Pancreas (tissue), 10 donors: ENCODE data around the gene PCLAF. TPM values are rescaled to one million over a fixed set of nuclear protein-coding genes. Genes with fewer than 3 reads are reported as not detected.

ENCODE experiments used
- ATAC-seq, 4 donors: fragments of 200-7000 bp; cut with Tn5 transposase; one replicate each; pipeline versions ENCODE4 v1.8.0 to v1.9.1; 2020; ENCODE audit warnings: mild to moderate bottlenecking in 4 of 4, moderate library complexity in 4 of 4
- DNase-seq, 6 donors: peaks; one replicate each; pipeline ENCODE4 v3.0.0-alpha.2; 2020
- FAIRE-seq: peaks from 2 replicates; lab custom pipeline; 2012; peaks lifted over from hg19 to GRCh38; lab: Jason Lieb, UNC
- H3K27ac ChIP-seq, 4 donors: fragments of 200-600 bp; sonication (generic); 1 replicate in 3 of 4; 2 replicates in 1 of 4; pipeline versions ENCODE4 v1.5.0 to v1.8.0; 2020
- H3K27me3 ChIP-seq, 4 donors: fragments of 200-600 bp; one replicate each; pipeline ENCODE4 v1.8.0; 2021
- H3K36me3 ChIP-seq, 3 donors: fragments of 200-600 bp; sonication (generic) in 1 of 3; one replicate each; pipeline versions ENCODE4 v1.5.0 to v1.8.0; 2020 to 2021
- H3K4me1 ChIP-seq, 3 donors: fragments of 200-600 bp; one replicate each; pipeline ENCODE4 v1.8.0; 2021
- H3K4me3 ChIP-seq, 4 donors: fragments of 200-600 bp; sonication (generic) in 2 of 4; one replicate each; pipeline versions ENCODE4 v1.5.0 to v1.8.0; 2020 to 2021
- H3K9me3 ChIP-seq, 4 donors: fragments of 200-600 bp; one replicate each; pipeline ENCODE4 v1.8.0; 2021
- WGBS, 2 donors: extraction: QIAGEN DNeasy Blood & Tissue Kit; methylation state at CpG; one replicate each; pipeline ENCODE4 v1.1.7; 2013; 5-methylcytosine and 5-hydroxymethylcytosine counted together
- intact Hi-C, 3 donors: fragments of 100-400 bp; cut with DNase I; formaldehyde crosslinking; loops; one replicate each; pipeline versions ENCODE4 v1.11.1 to v1.14.2; 2022
- polyA plus RNA-seq, 2 donors: library from polyadenylated mRNA; stranded (reverse); fragments of 200-250 nt; gene quantifications; one replicate each; pipeline ENCODE4 v1.2.3, GENCODE V29; 2013
- total RNA-seq, 6 donors: library from RNA; stranded (reverse); fragmentation: NEBNext Ultra II Directional in 4 of 6; extraction: Animal tissue kit (Norgen Biotek cat#: 25700) in 4 of 6; gene quantifications; one replicate each; pipeline versions ENCODE4 v1.2.1 to v1.2.4, GENCODE V29; 2021 to 2023
- TF ChIP-seq, protein P1 (sequence below), 4 donors: fragments of 200-600 bp; sonication (generic) in 3 of 4; IDR thresholded peaks; one replicate each; pipeline versions ENCODE4 v1.5.0 to v1.8.0; 2021; ENCODE audit warnings: antibody characterized with exemption in 4 of 4
- donor health status: healthy with polysubstance abuse.
- donor health status: DM: no; HTN: no; CAD: no; lungs with moderate emphysema.
- donor health status: DM: no; HTN: no; CAD: no.
- donor health status: control.
- donor health status: control.
- donor health status: Bipolar disorder and iron deficiency.
- donor health status: DM: yes; HTN: yes; CAD: no.
- donor health status: DM: no; HTN: no; CAD: no.
- donor health status: DM: no; HTN: no; CAD: no.
- donor health status: DM: yes; HTN: yes; CAD: no.

PCLAF gene
- total and polyA plus RNA-seq, 8 donors = 0.51 to 2.2 (median 1.5) TPM

DNA sequence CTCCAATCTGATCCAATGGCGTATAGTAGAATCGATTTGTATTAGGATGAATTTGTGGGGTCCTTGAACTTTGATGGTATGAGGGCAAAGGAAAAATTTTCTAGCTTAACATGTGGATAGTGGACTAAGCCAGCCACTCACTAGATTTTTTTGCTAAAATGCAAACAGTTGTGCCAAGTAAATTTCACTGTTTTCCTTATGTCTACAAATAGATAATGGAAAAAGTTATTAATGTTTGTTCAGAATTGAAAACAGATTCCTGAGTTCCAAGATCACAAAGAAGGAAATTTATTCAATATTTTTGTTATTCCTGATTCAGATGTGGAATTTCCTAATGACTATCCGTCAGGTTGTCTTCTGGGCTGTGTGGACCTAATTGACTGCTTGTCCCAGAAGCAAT lies 44.0 kb upstream of the PCLAF start:
- Histone ChIP-seq H3K4me3 (no peak overlapping the region), H3K27me3 (no peaks in the 10 kb centered on the region), H3K4me1 (peaks cover 0 to 19% (median 7%) of the 10 kb centered on the region in 3 donors), H3K36me3 (peaks cover 0 to 36% (median 4%) of the 10 kb centered on the region in 3 donors), H3K9me3 (no peaks in the 10 kb centered on the region), H3K27ac (no peak overlapping the region)
- WGBS, 2 donors = 47 to 52% methylated on average over 3 of the region's 3 CpGs
- no peak for DNase-seq
- no peak for FAIRE-seq
- TF ChIP-seq, protein P1, sequence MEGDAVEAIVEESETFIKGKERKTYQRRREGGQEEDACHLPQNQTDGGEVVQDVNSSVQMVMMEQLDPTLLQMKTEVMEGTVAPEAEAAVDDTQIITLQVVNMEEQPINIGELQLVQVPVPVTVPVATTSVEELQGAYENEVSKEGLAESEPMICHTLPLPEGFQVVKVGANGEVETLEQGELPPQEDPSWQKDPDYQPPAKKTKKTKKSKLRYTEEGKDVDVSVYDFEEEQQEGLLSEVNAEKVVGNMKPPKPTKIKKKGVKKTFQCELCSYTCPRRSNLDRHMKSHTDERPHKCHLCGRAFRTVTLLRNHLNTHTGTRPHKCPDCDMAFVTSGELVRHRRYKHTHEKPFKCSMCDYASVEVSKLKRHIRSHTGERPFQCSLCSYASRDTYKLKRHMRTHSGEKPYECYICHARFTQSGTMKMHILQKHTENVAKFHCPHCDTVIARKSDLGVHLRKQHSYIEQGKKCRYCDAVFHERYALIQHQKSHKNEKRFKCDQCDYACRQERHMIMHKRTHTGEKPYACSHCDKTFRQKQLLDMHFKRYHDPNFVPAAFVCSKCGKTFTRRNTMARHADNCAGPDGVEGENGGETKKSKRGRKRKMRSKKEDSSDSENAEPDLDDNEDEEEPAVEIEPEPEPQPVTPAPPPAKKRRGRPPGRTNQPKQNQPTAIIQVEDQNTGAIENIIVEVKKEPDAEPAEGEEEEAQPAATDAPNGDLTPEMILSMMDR (IDR thresholded peaks at IDR 0.05) = no peak
- no peak for ATAC-seq
- intact Hi-C loops = loop anchor here in 1 of 3 donors (10.0 kb wide), 2 partner anchors 230 to 260 kb away; no protein-coding TSS in a partner anchor

DNA sequence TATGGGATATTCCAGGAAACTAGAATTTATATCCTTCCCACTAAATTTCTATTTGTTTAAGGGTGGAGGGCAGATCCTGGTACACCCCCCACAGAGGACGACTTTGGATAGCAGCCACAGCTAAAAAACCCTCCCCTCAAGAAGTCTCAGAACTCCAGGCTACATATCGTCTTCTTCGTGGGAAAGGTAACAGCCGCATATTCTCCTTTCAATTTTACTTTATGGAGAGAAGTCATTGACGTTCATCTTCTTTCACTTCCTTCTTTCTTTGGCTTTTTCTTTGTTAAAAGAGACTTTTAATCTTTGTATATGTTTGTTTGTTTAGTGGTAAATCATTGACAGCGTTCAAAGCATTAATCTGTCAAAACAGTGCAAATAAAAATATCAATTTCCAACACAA lies 42.7 kb upstream of the PCLAF start:
- intact Hi-C loops = loop anchor here in 1 of 3 donors (10.0 kb wide), 2 partner anchors 231 to 261 kb away; no protein-coding TSS in a partner anchor

DNA sequence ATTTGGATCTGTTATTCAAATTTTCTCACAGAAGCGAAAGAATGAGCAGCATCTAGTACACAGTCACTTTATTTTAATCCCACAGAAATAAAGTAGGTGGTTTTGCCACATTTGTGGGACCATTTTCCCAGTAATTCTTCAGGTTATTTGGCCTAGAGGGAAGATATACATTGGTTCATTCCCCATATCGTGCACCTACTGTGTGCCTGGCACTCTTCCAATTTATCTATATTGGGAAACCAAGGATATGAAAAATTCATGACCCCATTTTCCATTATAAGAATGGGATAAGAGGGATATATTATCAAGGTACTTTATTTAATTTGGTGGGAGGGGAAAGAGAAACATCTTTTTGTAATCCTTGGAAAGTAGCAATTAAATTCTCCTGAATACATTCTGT lies 41.5 kb upstream of the PCLAF start:
- Histone ChIP-seq H3K27me3 (no peaks in the 10 kb centered on the region), H3K9me3 (no peaks in the 10 kb centered on the region), H3K4me1 (peaks cover 0 to 12% (median 7%) of the 10 kb centered on the region in 3 donors), H3K4me3 (no peak overlapping the region), H3K36me3 (peaks cover 0 to 51% (median 16%) of the 10 kb centered on the region in 3 donors), H3K27ac (no peak overlapping the region)
- TF ChIP-seq, protein P1 (IDR thresholded peaks at IDR 0.05) = no peak
- FAIRE-seq (no peak), DNase-seq (no peak), ATAC-seq (no peak)
- intact Hi-C loops = loop anchor here in 1 of 3 donors (10.0 kb wide), 2 partner anchors 232 to 262 kb away; no protein-coding TSS in a partner anchor
- 87 to 90% methylated on average over 2 of the region's 2 CpGs for WGBS, 2 donors

More for the DNA sequence above, 42.7 kb upstream of the PCLAF start:
- ATAC-seq (peak in 2 of 4 donors; percentile 15 to 19), FAIRE-seq (no peak), DNase-seq (no peak)
- H3K27ac ChIP-seq = no peak overlapping the region
- TF ChIP-seq, protein P1 (IDR thresholded peaks at IDR 0.05) = no peak
- H3K9me3 ChIP-seq = no peaks in the 10 kb centered on the region
- peaks cover 0 to 12% (median 7%) of the 10 kb centered on the region in 3 donors for H3K4me1 ChIP-seq
- no peaks in the 10 kb centered on the region for H3K27me3 ChIP-seq
- H3K36me3 ChIP-seq = peaks cover 0 to 45% (median 10%) of the 10 kb centered on the region in 3 donors
- H3K4me3 ChIP-seq = no peak overlapping the region
- WGBS, 2 donors = 28 to 32% methylated on average over 6 of the region's 6 CpGs

DNA sequence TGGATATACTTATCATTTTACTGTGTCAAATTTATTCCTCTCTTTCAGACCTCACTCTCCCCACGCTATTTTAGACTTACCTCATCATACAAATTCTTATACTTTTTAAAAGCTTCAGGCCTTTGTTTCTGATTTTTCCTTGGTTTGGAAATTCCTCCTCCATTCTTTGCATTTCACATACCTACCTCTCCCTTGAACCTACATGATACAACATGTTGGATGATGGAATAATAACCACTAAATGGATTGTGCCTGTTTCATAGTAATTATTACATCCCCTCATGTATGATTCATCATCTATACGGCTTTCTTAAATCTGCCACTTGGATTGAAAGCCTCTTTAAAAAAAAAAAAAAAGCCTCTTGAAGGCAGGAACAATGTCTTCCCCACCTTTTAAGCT lies 31.0 kb upstream of the PCLAF start:
- 93% methylated on average over 2 of the region's 2 CpGs for WGBS, 2 donors
- H3K9me3 ChIP-seq = no peaks in the 10 kb centered on the region
- DNase-seq = no peak
- no peak overlapping the region for H3K27ac ChIP-seq
- H3K27me3 ChIP-seq = no peaks in the 10 kb centered on the region
- no peak overlapping the region for H3K4me3 ChIP-seq
- no peak for FAIRE-seq
- intact Hi-C loops = no loop called here
- no peaks in the 10 kb centered on the region for H3K4me1 ChIP-seq
- ATAC-seq = no peak
- TF ChIP-seq, protein P1 (IDR thresholded peaks at IDR 0.05) = no peak
- peaks cover 0 to 58% (median 3%) of the 10 kb centered on the region in 3 donors for H3K36me3 ChIP-seq

DNA sequence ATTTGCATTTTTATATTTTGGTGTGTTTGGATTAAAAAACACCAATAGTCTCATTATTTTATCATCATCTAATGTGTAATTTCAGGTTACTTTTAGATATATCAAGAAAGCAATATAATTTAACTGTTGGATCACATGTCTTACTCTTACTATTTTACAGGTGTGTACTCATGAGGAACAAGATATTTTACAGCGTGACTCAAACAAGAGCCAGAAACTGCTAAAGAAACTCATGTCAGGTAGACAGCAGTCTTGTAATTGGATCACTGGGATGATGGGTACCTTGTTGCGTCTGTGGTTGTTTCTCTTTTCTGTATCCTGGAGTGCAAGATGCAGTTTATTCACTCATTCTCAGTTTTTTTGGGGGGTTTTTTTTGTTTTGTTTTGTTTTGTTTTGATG lies 19.3 kb upstream of the PCLAF start:
- 96 to 97% methylated on average over 2 of the region's 2 CpGs for WGBS, 2 donors
- TF ChIP-seq, protein P1 (IDR thresholded peaks at IDR 0.05) = no peak
- no peak overlapping the region for H3K4me3 ChIP-seq
- H3K27ac ChIP-seq = no peak overlapping the region
- intact Hi-C loops = no loop called here
- peaks cover 4 to 67% (median 12%) of the 10 kb centered on the region in 3 donors for H3K36me3 ChIP-seq
- ATAC-seq (no peak), FAIRE-seq (no peak), DNase-seq (no peak)
- H3K9me3 ChIP-seq = no peaks in the 10 kb centered on the region
- no peaks in the 10 kb centered on the region for H3K4me1 ChIP-seq
- H3K27me3 ChIP-seq = no peaks in the 10 kb centered on the region
